Activated naive CD4-positive, alpha-beta T cell treated with anti-CD3 and anti-CD28 coated beads for 36 hours (primary cell): Measurements from ENCODE around the gene TXNDC11. TPM values are rescaled to one million over a fixed set of nuclear protein-coding genes. Genes with fewer than 3 reads are reported as not detected.

Experiments
- CTCF ChIA-PET: fragments of 350-600 bp; sonication (Branson Sonifier 250); formaldehyde crosslinking; loops from one replicate; lab custom pipeline; 2021; ENCODE audit warnings: antibody characterized with exemption; lab: Charles Lee
- DNase-seq: peaks from one replicate; pipeline ENCODE4 v3.0.0-alpha.2; 2020
- H3K27ac Mint-ChIP-seq: one replicate; pipeline ENCODE4 v1.8.0; 2021; ENCODE audit warnings: mild to moderate bottlenecking, mixed read lengths
- H3K27me3 Mint-ChIP-seq: one replicate; pipeline ENCODE4 v1.8.0; 2021; ENCODE audit warnings: low read depth, mixed read lengths
- H3K36me3 Mint-ChIP-seq: one replicate; pipeline ENCODE4 v1.8.0; 2021; ENCODE audit warnings: low read depth, mixed read lengths
- H3K4me1 Mint-ChIP-seq: one replicate; pipeline ENCODE4 v1.8.0; 2021; ENCODE audit warnings: low read depth, mixed read lengths
- H3K4me3 Mint-ChIP-seq: one replicate; pipeline ENCODE4 v1.8.0; 2021; ENCODE audit warnings: mild to moderate bottlenecking, moderate library complexity, mixed read lengths
- H3K9me3 Mint-ChIP-seq: one replicate; pipeline ENCODE4 v1.8.0; 2021; ENCODE audit warnings: mixed read lengths
- intact Hi-C: fragments of 100-400 bp; cut with micrococcal nuclease; formaldehyde crosslinking; loops from one replicate; pipeline ENCODE4 v1.15.1; 2023
- total RNA-seq, 2 experiments: library from RNA; stranded (reverse); gene quantifications; one replicate each; pipeline ENCODE4 v1.2.3, GENCODE V29; 2021

TXNDC11 gene
- total RNA-seq, 2 experiments from 2014 or later = 24.6 to 25.5 TPM

DNA sequence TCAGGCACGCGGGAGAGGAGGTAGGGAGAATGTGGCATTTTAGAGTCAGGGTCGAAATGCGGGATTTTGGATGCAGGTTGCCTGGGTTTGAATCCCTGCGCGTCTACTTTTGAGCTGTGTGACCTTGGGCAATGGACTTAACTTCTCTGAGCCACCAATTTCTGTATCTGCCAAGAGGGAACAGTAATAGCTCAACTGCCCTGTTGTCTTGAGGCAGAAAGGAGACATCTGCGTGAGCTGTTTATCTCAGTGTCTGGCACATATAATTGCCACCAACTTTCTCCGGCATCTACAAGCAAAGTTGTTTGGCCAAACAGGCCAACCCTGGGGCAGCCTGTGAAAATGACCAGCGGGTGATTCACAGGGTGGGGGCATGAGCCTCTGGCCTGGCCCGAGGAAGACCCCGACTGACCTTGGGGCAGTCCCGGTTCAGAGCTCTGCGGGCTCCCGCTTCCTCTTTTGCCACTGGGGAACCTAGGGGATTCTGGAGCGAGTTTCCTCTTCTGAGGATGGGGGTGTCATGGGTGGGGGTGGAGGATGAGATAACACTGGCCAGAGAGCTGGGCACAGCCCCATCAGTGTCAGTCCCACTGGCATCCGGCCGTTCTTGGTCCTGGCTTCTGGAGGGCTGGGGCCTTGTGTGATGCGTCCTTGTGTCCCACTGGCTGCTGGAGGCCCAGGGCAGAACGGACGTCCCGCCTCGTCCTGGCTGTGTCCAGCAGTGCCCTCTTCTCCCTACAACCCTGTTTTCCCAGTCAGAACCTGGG, 73.1 kb downstream of the TXNDC11 start:
- H3K36me3 Mint-ChIP-seq = no peaks in the 10 kb centered on the region
- no peaks in the 10 kb centered on the region for H3K9me3 Mint-ChIP-seq
- intact Hi-C loops = loop anchor here (1.0 to 5.0 kb wide), 5 partner anchors 43 to 248 kb away; partner anchors contain the start of genes GSPT1, LITAF, TXNDC11 and ZC3H7A
- CTCF ChIA-PET = interaction anchor here (0.5 to 1.2 kb wide), 8 partner anchors 10 to 511 kb away, joined by 3 to 4 read pairs (median 3); no protein-coding TSS in a partner anchor
- peak overlapping the region; percentile 82 for H3K27ac Mint-ChIP-seq
- no peak for DNase-seq
- no peaks in the 10 kb centered on the region for H3K27me3 Mint-ChIP-seq
- H3K4me1 Mint-ChIP-seq = peaks cover 68% of the 10 kb centered on the region
- peak overlapping the region; percentile 72 for H3K4me3 Mint-ChIP-seq

DNA sequence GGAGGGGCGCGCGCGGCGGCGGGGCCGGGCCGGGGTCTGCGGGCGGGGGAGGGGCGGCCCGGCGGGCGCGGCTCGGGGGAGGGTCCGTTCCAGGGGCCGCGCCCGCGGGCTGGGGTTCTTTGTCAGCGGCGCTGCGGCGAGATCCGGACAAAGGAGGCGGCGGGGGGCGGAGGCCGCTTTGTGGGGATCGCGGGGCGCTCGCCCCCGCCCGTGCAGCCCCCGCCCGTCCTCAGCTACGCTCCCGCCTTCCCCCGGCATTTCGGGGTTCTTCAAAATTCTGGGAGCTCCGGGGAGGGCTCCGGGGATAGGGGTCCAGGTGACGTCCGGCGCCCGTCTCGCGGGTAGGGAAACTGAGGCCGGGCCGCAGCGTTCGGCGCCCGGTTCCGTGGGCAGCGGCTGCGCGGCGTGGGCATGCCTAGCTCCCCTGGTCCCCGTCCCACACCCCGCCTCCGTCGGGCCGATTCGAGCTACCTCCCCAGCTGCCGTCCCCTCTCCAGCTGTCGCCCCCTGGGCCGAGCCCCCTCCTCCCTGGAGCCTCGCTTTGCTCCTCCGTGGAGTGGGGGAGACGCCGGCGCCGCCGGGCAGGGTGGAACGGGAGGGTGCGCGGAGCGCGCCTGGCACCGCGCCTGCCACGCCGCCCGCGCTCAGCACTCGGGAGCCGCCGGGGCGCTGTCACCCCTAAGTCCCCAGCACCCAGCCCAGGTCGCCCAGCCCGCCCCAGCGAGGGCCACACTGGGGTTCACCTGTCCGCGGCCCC, 73.9 kb downstream of the TXNDC11 start:
- peaks cover 73% of the 10 kb centered on the region for H3K4me1 Mint-ChIP-seq
- H3K9me3 Mint-ChIP-seq = no peaks in the 10 kb centered on the region
- CTCF ChIA-PET = interaction anchor here (0.6 to 1.2 kb wide), 5 partner anchors 9 to 399 kb away, joined by 3 to 4 read pairs (median 3); no protein-coding TSS in a partner anchor
- H3K27me3 Mint-ChIP-seq = no peaks in the 10 kb centered on the region
- no peaks in the 10 kb centered on the region for H3K36me3 Mint-ChIP-seq
- intact Hi-C loops = loop anchor here (1.0 to 5.0 kb wide), 6 partner anchors 44 to 412 kb away; partner anchors contain the start of genes GSPT1, RSL1D1, TXNDC11 and ZC3H7A
- peak overlapping the region; percentile 72 for H3K4me3 Mint-ChIP-seq
- DNase-seq = no peak
- H3K27ac Mint-ChIP-seq = no peak overlapping the region

DNA sequence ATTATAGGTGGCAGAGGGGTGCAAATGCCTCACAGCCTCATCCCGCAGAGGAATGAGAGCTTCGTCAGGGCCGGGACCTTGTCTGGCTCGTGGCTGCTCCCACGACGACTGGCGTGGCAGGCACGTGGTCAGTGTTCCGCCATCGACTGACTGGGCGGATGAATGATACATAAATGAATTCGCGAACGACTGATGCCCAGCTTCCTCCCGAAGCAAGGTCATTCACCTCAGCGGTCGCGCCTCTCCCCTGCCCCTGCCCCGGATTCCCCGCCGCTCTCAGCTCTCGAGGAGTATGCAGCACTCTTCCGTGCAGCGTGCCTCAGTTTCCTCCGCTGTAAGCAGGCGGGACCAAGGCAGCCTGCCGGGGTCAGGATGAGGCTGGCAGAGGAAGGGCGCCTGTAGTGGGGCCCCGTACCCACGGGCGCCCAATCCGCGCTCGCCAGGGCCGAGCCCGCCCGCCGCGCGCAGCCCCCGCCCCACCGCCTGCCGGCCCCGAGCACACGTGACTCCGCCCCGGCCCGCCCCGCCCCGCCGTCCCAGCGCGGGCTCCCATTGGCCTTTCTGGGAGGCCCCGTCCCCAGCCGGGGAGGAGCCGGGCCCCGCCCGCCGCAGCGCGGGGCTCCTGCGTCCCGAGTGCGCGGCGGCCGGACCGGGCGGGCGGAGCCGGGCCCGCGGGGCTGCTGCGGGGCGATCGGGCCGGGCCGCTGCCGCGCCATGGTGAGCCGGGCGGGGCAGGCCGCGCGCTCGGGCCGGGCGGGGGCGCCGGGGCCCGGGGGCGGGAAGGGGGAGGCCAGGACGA, 74.6 kb downstream of the TXNDC11 start, which contains the start of gene SNN:
Gene SNN (plus strand): TSS at position 632 of the 799 bp plus-strand sequence. CDS start 7,605 bp downstream, outside the sequence.
- Mint-ChIP-seq H3K27me3 (no peaks in the 10 kb centered on the region), H3K4me1 (peaks cover 71% of the 10 kb centered on the region), H3K36me3 (no peaks in the 10 kb centered on the region), H3K27ac (no peak within 1 kb of the TSS), H3K4me3 (peak within 1 kb of the TSS; percentile 72), H3K9me3 (no peaks in the 10 kb centered on the region)
- peak; percentile 89 for DNase-seq
- intact Hi-C loops = loop anchor here (1.0 to 5.0 kb wide), 6 partner anchors 44 to 412 kb away; partner anchors contain the start of genes GSPT1, RSL1D1, TXNDC11 and ZC3H7A
- CTCF ChIA-PET = interaction anchor here (1.1 kb wide), 1 partner anchor 47 kb away, joined by 5 read pairs; no protein-coding TSS in a partner anchor

DNA sequence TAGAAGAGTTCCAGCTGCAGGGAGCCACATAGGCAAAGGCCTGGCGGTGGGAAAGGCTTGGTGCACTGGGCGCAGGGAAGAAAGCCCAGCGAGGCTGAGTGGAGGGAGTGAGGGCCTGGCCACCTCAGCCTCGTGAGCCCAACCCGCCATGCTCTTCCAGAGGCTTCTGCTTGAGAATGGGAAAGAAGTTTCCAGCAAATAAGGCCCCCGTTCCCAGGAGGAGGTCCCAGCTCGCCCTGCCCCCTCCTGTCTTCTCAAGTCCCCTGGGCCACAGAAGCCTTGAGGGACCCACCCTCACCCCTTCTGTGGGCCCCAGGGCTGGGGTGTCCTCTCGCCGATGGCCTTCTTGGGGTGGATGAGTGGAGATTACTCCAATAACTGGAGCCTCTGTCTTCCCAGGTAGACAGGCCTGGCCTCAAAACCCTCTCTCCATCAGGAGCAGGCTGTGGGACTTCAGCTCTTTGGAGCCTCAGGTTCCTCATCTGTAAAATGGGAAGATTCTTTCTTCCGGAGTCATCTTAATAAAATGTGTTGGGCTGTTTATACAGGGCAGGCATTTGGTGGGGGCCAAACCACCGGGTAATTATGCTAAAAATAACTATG, 75.3 kb downstream of the TXNDC11 start:
- Mint-ChIP-seq H3K27me3 (no peaks in the 10 kb centered on the region), H3K27ac (no peak overlapping the region), H3K4me1 (peaks cover 71% of the 10 kb centered on the region), H3K9me3 (no peaks in the 10 kb centered on the region), H3K4me3 (peak overlapping the region; percentile 66), H3K36me3 (no peaks in the 10 kb centered on the region)
- intact Hi-C loops = loop anchor here (5.0 kb wide), 2 partner anchors 45 to 250 kb away; partner anchors contain the start of gene GSPT1
- DNase-seq = no peak
- CTCF ChIA-PET = interaction anchor here (0.6 to 1.3 kb wide), 5 partner anchors 24 to 388 kb away, joined by 3 to 5 read pairs (median 4); no protein-coding TSS in a partner anchor

DNA sequence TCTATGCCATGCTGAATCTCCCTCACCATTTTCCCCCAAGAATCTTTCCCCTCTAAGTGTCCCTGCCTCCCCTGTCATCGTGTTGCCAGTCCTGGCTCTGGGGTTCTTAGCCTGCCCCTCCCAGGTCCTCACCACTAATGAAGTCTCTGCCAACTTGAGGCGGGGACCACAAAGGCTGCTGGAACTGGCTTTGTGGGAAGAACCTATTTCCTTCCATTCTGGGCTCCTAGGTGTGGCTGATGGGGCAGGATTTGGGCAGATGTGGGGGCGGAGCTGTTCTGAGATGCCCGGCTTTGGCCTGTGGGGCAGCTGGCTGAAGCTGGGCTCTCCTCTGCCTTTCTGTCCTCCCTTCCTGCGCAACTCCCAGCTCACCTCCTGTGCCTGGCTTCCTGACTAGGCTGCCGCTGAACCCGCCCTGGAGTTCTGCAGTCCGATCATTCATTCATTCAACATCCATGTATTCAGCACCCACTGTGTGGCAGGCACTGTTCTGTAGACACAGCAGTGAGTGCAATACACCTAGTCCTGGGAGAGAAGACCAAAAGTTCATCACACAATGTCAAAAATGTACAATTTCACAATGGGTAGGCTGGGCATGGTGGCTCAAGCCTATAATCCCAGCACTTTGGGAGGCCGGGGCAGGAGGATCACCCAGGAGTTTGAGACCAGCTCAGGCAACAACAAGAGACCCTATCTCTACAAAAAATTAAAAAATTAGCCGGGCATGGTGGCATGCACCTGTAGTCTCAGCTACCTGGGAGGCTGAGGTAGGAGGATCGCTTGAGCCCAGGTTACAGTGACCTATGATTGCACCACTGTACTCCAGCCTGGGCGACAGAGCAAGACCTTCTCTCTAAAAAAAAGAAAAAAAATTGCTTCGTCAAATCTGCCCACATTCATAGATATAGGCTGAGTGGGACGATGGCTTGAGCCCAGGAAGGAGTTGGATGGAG, 76.3 kb downstream of the TXNDC11 start:
- H3K9me3 Mint-ChIP-seq = no peaks in the 10 kb centered on the region
- no peak for DNase-seq
- H3K36me3 Mint-ChIP-seq = no peaks in the 10 kb centered on the region
- no peaks in the 10 kb centered on the region for H3K27me3 Mint-ChIP-seq
- CTCF ChIA-PET = interaction anchor here (0.6 to 1.5 kb wide), 6 partner anchors 23 to 388 kb away, joined by 3 to 5 read pairs (median 4); no protein-coding TSS in a partner anchor
- no peak overlapping the region for H3K27ac Mint-ChIP-seq
- H3K4me1 Mint-ChIP-seq = peaks cover 63% of the 10 kb centered on the region
- intact Hi-C loops = loop anchor here (5.0 kb wide), 2 partner anchors 46 to 251 kb away; partner anchors contain the start of gene GSPT1
- H3K4me3 Mint-ChIP-seq = peak overlapping the region; percentile 51

DNA sequence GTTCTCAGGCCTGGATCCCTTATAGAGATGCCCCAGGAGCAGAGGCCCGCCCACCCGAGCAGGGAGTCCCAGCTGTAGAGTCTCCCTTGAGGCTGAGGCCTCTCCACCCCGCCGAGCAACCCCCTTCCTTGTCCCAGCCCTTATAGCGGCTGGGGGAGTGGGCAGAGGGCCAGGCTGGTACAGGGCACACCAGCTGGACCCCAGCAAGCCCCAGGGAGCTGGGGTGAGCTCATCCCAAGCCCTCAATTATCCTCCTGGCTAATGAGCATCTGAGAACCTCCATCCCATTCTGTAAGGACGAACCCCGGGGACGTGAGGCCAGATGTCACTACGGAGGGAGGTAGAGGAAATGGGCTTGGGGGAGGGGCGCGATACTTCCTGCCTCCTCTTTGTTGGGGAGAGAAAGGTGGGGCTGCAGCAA, 77.6 kb downstream of the TXNDC11 start:
- CTCF ChIA-PET = interaction anchor here (0.9 to 1.5 kb wide), 3 partner anchors 11 to 257 kb away, joined by 3 to 4 read pairs (median 3); no protein-coding TSS in a partner anchor
- peak overlapping the region; percentile 64 for H3K4me3 Mint-ChIP-seq
- peak overlapping the region; percentile 78 for H3K27ac Mint-ChIP-seq
- no peaks in the 10 kb centered on the region for H3K27me3 Mint-ChIP-seq
- DNase-seq = peak; percentile 72
- no peaks in the 10 kb centered on the region for H3K9me3 Mint-ChIP-seq
- H3K4me1 Mint-ChIP-seq = peaks cover 52% of the 10 kb centered on the region
- H3K36me3 Mint-ChIP-seq = no peaks in the 10 kb centered on the region
- intact Hi-C loops = loop anchor here (5.0 kb wide), 2 partner anchors 47 to 252 kb away; partner anchors contain the start of gene GSPT1

DNA sequence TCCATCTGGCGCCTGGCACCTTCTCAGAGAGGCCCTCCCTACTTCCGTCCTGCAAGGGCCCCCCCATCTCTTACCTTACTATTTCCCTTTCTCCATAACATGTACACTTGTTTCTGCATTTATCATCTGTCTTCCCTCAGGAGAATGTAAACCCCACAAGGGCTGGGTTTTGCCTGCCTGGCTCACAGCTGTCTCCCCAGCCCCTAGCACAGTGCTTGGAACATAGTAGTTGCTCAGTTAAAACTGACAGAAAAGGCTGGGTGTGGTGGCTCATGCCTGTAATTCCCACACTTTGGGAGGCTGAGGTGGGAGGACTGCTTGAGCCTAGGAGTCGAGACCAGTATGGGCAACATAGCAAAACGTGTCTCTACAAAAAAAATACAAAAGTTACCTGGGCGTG, 80.1 kb downstream of the TXNDC11 start:
- no peak overlapping the region for H3K27ac Mint-ChIP-seq
- CTCF ChIA-PET = interaction anchor here (0.6 to 1.2 kb wide), 2 partner anchors 101 to 131 kb away, joined by 3 to 4 read pairs; no protein-coding TSS in a partner anchor
- H3K9me3 Mint-ChIP-seq = no peaks in the 10 kb centered on the region
- H3K4me1 Mint-ChIP-seq = peaks cover 42% of the 10 kb centered on the region
- H3K27me3 Mint-ChIP-seq = no peaks in the 10 kb centered on the region
- no peak for DNase-seq
- no peaks in the 10 kb centered on the region for H3K36me3 Mint-ChIP-seq
- no peak overlapping the region for H3K4me3 Mint-ChIP-seq
- intact Hi-C loops = no loop called here

DNA sequence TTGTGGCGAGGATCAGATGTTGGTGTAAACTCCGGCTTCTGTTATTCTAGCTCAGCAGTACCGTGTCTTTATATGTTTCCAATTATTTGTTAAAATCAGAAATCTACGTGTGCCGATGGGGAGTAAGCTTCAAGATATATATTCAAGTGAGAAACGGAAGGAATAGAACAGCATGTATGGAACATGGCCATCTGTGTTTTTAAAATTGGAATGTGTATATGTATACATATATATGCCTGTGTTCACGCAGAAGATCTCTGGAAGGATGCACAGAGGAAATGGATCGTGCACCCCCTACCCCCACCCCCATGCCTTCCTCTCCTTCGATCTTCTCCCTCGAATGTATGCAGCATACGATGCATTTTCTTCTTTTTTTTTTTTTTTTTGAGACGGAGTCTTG, 82.1 kb downstream of the TXNDC11 start:
- no peak overlapping the region for H3K27ac Mint-ChIP-seq
- intact Hi-C loops = no loop called here
- H3K36me3 Mint-ChIP-seq = no peaks in the 10 kb centered on the region
- CTCF ChIA-PET = interaction anchor here (0.9 to 1.3 kb wide), 4 partner anchors 19 to 264 kb away, joined by 3 to 7 read pairs (median 4); no protein-coding TSS in a partner anchor
- H3K27me3 Mint-ChIP-seq = no peaks in the 10 kb centered on the region
- H3K9me3 Mint-ChIP-seq = no peaks in the 10 kb centered on the region
- peaks cover 30% of the 10 kb centered on the region for H3K4me1 Mint-ChIP-seq
- no peak for DNase-seq
- no peak overlapping the region for H3K4me3 Mint-ChIP-seq

DNA sequence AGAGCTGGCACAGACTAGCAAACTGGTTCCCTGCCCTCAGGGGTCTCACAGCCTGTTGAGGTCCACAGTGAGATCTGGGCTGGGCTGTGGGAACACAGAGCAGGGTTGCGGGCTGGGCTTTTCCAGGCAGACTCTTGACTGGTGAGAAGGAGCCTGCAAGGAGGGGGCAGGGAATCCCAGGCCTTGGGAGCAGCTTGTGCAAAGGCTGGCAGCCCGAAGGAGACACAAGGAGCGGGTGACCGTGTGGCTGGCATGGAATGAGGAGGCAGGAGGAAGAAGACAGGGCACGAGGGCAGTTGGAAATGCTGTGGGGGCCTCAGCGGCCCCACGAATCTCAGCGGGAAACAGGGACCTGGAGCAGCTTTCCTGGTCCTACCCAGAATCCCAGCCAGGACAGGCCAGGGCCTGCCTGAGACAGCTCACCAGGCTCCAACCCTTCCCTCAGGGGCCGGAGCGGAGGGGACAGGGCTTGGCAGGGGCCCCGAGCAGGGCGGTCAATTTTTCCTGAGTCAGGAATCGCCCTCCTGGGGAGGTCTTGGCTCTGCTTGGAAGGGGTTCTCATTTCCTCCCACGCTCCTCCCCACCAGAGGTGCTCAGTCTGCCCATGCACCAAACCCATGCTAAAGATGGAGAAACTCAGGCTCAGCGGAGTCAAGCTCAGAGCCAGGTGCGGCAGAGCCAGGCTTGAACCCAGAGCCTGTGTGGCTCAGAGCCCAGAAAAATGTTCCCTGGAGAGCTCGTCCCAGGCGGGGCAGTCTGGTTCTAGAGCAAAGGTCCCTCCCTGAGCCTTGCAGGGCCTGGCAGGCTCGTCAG, 83.6 kb downstream of the TXNDC11 start:
- CTCF ChIA-PET = interaction anchor here (0.9 to 1.3 kb wide), 3 partner anchors 10 to 263 kb away, joined by 3 to 4 read pairs (median 4); no protein-coding TSS in a partner anchor
- H3K9me3 Mint-ChIP-seq = no peaks in the 10 kb centered on the region
- H3K27ac Mint-ChIP-seq = no peak overlapping the region

More for the DNA sequence above, 83.6 kb downstream of the TXNDC11 start:
- peaks cover 21% of the 10 kb centered on the region for H3K4me1 Mint-ChIP-seq
- no peaks in the 10 kb centered on the region for H3K27me3 Mint-ChIP-seq
- no peak for DNase-seq
- no peaks in the 10 kb centered on the region for H3K36me3 Mint-ChIP-seq
- H3K4me3 Mint-ChIP-seq = no peak overlapping the region
- intact Hi-C loops = no loop called here
